HG03571 (cell line): ENCODE results near the gene XIRP2.
"Not testable (repeated sequence)": the region's sequence is repeated elsewhere in the genome, so short reads cannot be mapped to it uniquely, and the experiment has no call there.

ENCODE experiments used
- ATAC-seq: cut with Tn5 transposase; IDR thresholded peaks from one replicate; pipeline ENCODE4 v1.9.1; 2021; ENCODE audit not compliant: unreplicated experiment

Gene XIRP2

GRCh38 chr2:167028503-167028902 is 140.2 kb downstream of the XIRP2 start:
- ATAC-seq: no peak

DNA sequence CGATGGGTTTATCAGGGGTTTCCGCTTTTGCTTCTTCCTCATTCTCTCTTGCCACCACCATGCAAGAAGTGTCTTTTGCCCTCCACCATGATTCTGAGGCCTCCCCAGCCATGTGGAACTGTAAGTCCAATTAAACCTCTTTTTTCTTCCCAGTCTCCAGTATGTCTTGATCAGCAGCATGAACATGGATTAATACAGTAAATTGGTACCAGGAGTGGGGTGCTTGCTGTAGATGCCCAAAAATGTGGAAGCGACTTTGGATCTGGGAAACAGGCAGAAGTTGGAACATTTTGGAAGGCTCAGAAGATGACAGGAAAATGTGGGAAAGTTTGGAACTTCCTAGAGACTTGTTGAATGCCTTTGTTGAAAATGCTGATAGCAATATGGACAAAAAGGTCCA is 146.7 kb downstream of the XIRP2 start:
- ATAC-seq: not testable (repeated sequence)

GRCh38 chr2:167048829-167049228 is 160.5 kb downstream of the XIRP2 start:
- ATAC-seq: no peak

GRCh38 chr2:167049659-167050058 is 161.4 kb downstream of the XIRP2 start:
- ATAC-seq: no peak

DNA sequence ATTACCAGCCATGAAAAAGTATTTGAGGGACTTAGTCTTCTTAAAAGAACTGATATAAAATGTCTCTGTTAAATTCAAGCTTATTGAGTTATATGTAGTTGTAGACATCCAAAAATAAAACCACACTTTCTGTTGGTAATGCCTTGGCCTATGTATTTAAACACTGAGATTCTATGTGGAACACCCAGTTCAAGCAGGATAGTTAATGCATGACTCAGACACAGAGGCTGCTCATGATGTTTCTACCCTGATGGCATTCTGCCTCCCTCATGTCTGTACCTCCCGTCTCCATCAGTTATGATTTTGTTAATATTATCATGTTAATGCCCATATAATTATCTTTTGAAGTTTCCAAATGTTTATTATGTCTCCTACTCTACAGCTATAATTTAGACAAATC is 164.5 kb downstream of the XIRP2 start:
- no peak for ATAC-seq

DNA sequence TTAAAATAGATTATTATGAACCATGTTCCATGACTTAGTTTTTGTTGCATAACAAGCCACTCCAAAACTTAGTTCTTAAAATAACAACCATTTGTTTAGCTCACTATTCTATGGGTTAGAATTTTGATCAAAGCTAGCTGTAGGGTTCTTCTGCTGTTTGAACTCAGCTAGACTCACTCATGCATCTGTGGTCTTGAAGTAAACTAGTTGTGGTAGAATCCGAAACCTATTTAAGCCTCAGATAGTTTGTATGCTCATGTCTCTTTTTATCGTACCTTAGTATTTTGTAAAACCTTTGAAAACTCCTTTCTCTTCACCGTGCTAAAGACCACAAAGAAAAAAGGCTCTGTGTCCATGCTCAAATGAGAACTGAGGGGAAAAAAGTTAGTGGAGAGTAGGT is 166.6 kb downstream of the XIRP2 start:
- no peak for ATAC-seq

- no peak for ATAC-seq
Observed at GRCh38 chr2:167057446-167057845, 169.2 kb downstream of the XIRP2 start.

- no peak for ATAC-seq
Observed at GRCh38 chr2:167059173-167059572, 170.9 kb downstream of the XIRP2 start.

- ATAC-seq: no peak
Observed at GRCh38 chr2:167069855-167070254, 181.6 kb downstream of the XIRP2 start.

GRCh38 chr2:167075708-167076107 is 187.4 kb downstream of the XIRP2 start:
- not testable (repeated sequence) for ATAC-seq

DNA sequence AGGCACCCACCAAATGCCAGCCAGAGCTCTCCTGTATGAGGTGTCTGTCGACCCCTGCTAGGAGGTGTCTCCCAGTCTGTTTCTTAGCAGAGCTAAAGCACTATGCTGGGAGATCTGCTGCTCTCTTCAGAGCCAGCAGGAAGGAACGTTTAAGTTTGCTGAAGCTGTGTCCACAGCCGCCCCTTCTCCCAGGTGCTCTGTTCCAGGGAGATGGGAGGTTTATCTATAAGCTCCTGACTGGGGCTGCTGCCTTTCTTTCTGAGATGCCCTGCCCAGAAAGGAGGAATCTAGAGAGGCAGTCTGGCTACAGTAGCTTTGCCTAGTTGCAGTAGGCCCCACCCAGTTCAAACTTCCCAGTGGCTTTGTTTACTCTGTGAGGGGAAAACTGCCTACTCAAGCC is 210.7 kb downstream of the XIRP2 start:
- not testable (repeated sequence) for ATAC-seq

DNA sequence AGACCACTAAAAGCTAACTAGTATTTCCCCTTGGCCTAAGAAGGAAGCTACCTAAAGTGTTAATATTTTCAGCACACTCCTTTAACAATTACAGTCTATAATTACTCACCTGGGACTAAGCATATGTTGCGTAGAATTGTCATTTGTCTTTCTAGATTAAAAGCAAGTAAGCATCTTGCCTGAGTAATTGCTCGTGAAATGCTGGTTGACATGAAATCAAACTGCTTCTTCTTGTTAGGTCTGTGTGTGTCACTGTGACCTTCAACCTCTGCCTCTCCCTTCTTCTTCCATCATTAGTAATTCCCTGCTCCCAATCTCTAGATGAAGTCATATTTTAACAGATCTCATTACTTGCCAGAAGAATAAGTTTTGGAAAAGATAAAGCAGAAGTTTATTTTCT is 212.2 kb downstream of the XIRP2 start:
- ATAC-seq: no peak

GRCh38 chr2:167103028-167103756 is 214.9 kb downstream of the XIRP2 start:
- no peak for ATAC-seq

DNA sequence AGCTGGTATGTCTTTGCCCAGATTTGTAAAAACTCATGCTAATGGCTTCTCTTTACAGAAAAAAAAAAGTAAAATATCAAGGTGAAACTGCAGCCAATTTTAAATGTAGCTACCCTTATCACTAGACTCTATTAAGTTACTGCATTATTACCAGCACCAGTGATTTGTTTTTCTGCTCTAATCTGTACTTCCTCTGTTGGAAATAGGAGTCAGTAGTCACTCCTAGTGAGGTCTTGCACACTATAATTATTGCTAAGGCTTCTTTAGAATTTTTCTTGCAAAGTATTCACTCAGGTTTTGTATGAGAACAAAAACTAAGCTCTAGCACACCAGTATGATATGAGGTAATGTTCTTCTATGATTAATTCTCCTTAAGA is 215.5 kb downstream of the XIRP2 start:
- no peak for ATAC-seq

GRCh38 chr2:167104691-167105090 is 216.4 kb downstream of the XIRP2 start:
- ATAC-seq: no peak

DNA sequence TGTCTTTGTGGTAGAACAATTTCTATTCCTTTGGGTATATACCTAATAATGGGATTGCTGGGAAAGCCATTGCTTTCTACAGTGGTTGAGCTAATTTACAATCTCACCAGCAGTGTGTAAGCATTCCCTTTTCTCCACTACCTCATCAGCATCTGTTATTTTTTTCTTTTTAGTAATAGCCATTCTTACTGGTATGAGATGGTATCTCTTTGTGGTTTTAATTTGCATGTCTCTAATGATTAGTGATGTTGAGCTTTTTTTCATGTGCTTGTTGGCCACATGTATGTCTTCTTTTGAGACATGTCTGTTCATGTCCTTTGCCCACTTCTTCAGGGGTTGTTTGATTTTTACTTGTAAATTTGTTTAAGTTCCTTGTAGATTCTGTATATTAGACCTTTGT is 221.4 kb downstream of the XIRP2 start:
- not testable (repeated sequence) for ATAC-seq

DNA sequence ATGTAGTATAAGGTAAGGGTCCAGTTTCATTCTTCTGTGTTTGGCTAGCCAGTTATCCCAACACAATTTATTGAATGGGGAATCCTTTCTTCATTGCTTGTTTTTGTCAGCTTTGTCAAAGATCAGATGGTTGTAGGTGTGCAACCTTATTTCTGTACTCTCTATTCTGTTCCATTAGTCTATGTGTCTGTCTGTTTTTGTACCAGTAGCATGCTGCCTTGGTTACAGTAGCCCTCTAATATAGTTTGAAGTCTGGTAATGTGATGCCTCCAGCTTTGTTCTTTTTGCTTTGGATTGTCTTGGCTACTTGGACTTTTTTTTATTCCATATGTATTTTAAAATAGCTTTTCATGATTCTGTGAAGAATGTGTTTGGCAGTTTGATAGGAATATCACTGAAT is 222.1 kb downstream of the XIRP2 start:
- no peak for ATAC-seq

DNA sequence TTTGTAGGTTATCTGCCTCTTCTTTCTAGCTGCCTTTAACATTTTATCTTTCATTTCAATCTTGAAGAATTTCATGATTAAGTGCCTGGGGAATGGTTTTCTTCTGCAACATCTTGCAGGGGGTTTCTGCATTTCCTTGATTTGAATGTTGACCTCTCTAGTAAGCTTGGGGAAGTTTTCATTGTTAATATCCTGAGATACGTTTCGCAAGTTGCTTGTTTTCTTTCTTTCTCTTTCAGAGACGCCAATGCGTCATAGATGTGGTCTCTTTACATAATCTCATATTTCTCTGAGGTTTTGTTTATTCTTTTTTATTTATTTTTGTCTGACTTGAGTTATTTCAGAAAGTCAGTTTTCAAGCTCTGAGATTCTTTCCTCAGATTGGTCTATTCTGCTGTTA is 225.7 kb downstream of the XIRP2 start:
- ATAC-seq: no peak

DNA sequence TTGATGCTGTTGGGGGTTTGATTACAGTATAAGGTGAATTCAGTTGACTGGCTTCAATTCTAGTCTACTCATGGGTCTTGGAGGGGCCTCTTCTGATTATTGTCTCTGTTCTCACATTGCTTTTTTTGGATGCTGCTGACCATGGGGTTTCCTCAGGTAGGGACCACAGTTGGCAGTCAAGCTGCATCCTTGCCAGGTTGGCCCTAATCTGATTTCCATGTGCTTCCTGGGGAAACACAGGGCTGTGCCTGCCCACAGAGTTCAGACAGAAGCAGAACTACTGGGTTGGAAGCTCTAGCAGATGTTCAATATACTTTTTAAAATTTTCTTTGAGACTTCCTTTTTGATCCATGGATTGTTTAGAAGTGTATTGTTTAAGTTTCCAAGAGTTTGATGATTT is 227.3 kb downstream of the XIRP2 start:
- ATAC-seq: no peak

- no peak for ATAC-seq
Observed at GRCh38 chr2:167122389-167122788, 234.1 kb downstream of the XIRP2 start.

DNA sequence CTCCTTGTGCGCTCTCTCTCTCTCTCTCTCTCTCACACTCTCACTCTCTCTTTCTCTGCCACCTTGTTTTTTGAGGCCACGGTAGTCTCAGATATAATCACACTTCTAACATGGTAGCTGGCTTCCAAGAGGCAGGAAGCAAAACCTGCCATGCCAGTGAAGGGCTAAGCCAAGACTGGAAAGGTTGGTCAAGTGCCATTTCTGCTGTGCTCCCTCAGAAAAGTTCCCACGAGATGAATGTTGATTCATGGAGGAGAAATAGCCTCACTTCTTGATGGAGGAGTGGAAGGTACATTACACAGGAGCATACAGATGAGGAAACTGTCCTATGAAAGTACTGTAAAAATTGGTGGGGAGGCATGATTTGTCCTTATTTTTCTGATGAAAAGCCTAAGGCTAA is 237.9 kb downstream of the XIRP2 start:
- no peak for ATAC-seq

- ATAC-seq: no peak
Observed at GRCh38 chr2:167127135-167127534, 238.9 kb downstream of the XIRP2 start.

DNA sequence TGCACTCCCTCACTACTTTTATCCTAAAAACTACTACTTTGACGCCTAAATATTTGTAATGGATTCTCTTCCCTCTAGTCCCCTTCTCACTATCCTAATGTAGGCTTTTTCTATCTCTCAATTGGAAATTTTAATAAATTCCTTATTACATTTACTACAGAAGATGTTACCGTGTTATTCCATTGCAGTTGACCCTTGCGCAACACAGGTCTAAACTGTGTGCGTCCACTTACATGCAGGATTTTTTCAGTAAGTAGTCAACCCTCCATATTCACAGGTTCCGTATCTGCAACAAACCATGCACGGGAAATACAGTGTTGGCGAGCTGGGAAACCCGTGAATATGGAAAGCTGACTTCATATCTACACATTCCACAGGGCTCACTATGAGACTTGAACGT is 239.8 kb downstream of the XIRP2 start:
- no peak for ATAC-seq
